Adrenal gland (tissue), 12 donors: ENCODE results near the gene MFAP1. TPM values are rescaled to one million over a fixed set of nuclear protein-coding genes. Genes with fewer than 3 reads are reported as not detected.

Source experiments
- DNase-seq, 7 donors: peaks; one replicate each; pipeline ENCODE4 v3.0.0-alpha.2; 2019 to 2020
- H3K27ac ChIP-seq, 5 donors: fragments of 200-600 bp; sonication (generic) in 4 of 5; 1 replicate in 3 of 5; 2 replicates in 2 of 5; pipeline versions ENCODE4 v1.5.1 to v1.8.0; 2016 to 2020; ENCODE audit warnings: mild to moderate bottlenecking in 1 of 5
- H3K27me3 ChIP-seq: fragments of 200-600 bp; 2 replicates; pipeline ENCODE4 v1.8.0; 2021
- H3K36me3 ChIP-seq, 2 donors: fragments of 200-600 bp; replicated peaks in 1 of 2; 1 replicate in 1 of 2; 2 replicates in 1 of 2; pipeline versions ENCODE4 v1.5.1 to v1.8.0; 2018 to 2022
- H3K4me1 ChIP-seq, 2 donors: fragments of 200-600 bp; replicated peaks in 1 of 2; 1 replicate in 1 of 2; 2 replicates in 1 of 2; pipeline versions ENCODE4 v1.5.1 to v1.8.0; 2018 to 2021
- H3K4me3 ChIP-seq, 4 donors: fragments of 200-600 bp; sonication (generic) in 3 of 4; one replicate each; pipeline ENCODE4 v1.5.1; 2016 to 2018
- H3K9me3 ChIP-seq, 3 donors: fragments of 200-600 bp; sonication (generic) in 1 of 3; replicated peaks in 1 of 3; 1 replicate in 2 of 3; 2 replicates in 1 of 3; pipeline versions ENCODE4 v1.5.1 to v1.8.0; 2016 to 2021
- POLR2A ChIP-seq, 2 donors: fragments of 450-650 bp; IDR thresholded peaks; one replicate each; pipeline ENCODE4 v1.6.1; 2017; ENCODE audit warnings: antibody characterized with exemption in 2 of 2, mild to moderate bottlenecking in 2 of 2, moderate library complexity in 1 of 2
- WGBS, 4 donors: extraction: QIAGEN DNeasy Blood & Tissue Kit in 2 of 4; methylation state at CpG; one replicate each; pipeline versions ENCODE4 v1.1.5 to v1.1.7; 2013 to 2017; 5-methylcytosine and 5-hydroxymethylcytosine counted together
- intact Hi-C, 2 donors: fragments of 100-400 bp; cut with DNase I; formaldehyde crosslinking; loops; one replicate each; pipeline versions ENCODE4 v1.14.1 to v1.15.0; 2022 to 2023
- polyA plus RNA-seq, 3 donors: library from polyadenylated mRNA; stranded (reverse); fragments of 200-250 nt in 2 of 3; fragments of 350-450 nt in 1 of 3; fragmentation: Illumina TruSeq in 1 of 3; extraction: RNeasy Lipid Tissue Mini Kit (QIAGEN cat#74804) in 1 of 3; gene quantifications; one replicate each; pipeline ENCODE4 v1.2.3, GENCODE V29; 2013 to 2014
- total RNA-seq, 9 donors: library from RNA; depleted of rRNA in 4 of 9; stranded (reverse); fragments of >200 nt in 4 of 9; fragments of 120-200 nt in 1 of 9; fragmentation: NEBNext Ultra II Directional in 1 of 9; extraction: Animal tissue kit (Norgen Biotek cat#: 25700) in 1 of 9; gene quantifications; one replicate each; pipeline versions ENCODE4 v1.1.0 to v1.2.4, GENCODE V29; 2013 to 2023
- TF ChIP-seq, protein P1 (sequence below), 6 experiments: fragments of 450-650 bp in 4 of 6; fragments of 200-600 bp in 2 of 6; sonication (generic) in 1 of 6; IDR thresholded peaks; 1 replicate in 5 of 6; 2 replicates in 1 of 6; pipeline versions ENCODE4 v1.5.1 to v1.8.0; 2016 to 2021; ENCODE audit warnings: antibody characterized with exemption in 6 of 6, mild to moderate bottlenecking in 2 of 6, moderate library complexity in 1 of 6
- donor health status: healthy with polysubstance abuse.
- donor health status: Bipolar disorder and iron deficiency.
- donor health status: DM: yes; HTN: yes; CAD: no.
- donor health status: DM: no; HTN: no; CAD: no.
- donor health status: DM: no; HTN: no; CAD: no.
- donor health status: DM: yes; HTN: yes; CAD: no.

The MFAP1 gene
- total and polyA plus RNA-seq, 12 donors = 9.5 to 68.0 (median 29.1) TPM

DNA sequence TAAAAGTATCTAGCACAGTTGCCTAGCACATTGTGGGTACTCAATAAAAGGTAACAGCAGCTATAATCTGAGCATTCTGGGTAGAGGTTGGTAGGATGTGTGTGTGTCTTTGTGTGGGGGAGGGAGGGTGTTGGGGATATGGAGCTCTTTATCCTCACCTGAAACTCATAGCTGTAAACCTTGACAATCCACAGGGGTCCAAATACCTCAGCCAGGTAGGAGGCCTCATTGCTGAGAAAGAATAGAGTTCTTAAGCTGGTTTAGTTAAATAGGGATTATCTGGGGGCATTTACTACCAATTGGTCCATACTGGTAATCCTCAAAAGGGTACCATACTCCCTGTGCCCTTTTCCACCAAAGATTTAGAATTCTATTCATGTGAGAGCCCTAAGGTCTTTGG, 28.5 kb downstream of the MFAP1 start:
- TF ChIP-seq, protein P1, sequence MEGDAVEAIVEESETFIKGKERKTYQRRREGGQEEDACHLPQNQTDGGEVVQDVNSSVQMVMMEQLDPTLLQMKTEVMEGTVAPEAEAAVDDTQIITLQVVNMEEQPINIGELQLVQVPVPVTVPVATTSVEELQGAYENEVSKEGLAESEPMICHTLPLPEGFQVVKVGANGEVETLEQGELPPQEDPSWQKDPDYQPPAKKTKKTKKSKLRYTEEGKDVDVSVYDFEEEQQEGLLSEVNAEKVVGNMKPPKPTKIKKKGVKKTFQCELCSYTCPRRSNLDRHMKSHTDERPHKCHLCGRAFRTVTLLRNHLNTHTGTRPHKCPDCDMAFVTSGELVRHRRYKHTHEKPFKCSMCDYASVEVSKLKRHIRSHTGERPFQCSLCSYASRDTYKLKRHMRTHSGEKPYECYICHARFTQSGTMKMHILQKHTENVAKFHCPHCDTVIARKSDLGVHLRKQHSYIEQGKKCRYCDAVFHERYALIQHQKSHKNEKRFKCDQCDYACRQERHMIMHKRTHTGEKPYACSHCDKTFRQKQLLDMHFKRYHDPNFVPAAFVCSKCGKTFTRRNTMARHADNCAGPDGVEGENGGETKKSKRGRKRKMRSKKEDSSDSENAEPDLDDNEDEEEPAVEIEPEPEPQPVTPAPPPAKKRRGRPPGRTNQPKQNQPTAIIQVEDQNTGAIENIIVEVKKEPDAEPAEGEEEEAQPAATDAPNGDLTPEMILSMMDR (IDR thresholded peaks at IDR 0.05) = no peak
- TF ChIP-seq POLR2A (IDR thresholded peaks at IDR 0.05) = no peak
- H3K27ac ChIP-seq = peak overlapping the region in 1 of 5 donors; percentile 0
- DNase-seq = no peak
- H3K36me3 ChIP-seq = peaks cover 0 to 55% of the 10 kb centered on the region in 2 donors
- H3K27me3 ChIP-seq = no peaks in the 10 kb centered on the region
- no peaks in the 10 kb centered on the region for H3K9me3 ChIP-seq
- H3K4me3 ChIP-seq = no peak overlapping the region
- intact Hi-C loops = no loop called here
- peaks cover 24 to 54% of the 10 kb centered on the region in 2 donors for H3K4me1 ChIP-seq

DNA sequence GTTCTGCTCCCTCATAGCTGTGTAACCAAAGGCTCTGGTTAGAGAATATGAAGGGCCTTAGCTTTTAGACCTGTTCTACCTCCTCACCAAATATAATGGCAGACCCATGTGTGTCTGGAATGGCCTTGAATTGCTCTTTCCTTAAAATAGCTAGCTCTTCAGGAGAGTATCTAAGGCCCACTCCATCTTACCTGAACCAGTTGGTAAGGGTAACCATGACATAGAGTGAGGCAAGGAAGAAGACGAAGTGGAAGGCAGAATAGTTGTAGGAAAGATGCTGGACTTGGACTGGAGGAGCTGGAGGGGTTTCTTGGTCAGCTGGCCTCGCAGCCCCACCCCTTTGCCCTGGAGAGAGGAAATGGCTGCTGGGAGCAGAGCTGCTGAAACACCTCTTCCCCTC, 29.3 kb downstream of the MFAP1 start:
- no peak for DNase-seq
- 78 to 100% (median 88%) methylated on average over 2 of the region's 2 CpGs for WGBS, 4 donors
- intact Hi-C loops = no loop called here
- no peaks in the 10 kb centered on the region for H3K27me3 ChIP-seq
- TF ChIP-seq, protein P1 (IDR thresholded peaks at IDR 0.05) = no peak
- TF ChIP-seq POLR2A (IDR thresholded peaks at IDR 0.05) = no peak
- peaks cover 24 to 53% of the 10 kb centered on the region in 2 donors for H3K4me1 ChIP-seq
- peak overlapping the region in 3 of 5 donors; percentile 4 to 98 (median 75) for H3K27ac ChIP-seq
- H3K9me3 ChIP-seq = no peaks in the 10 kb centered on the region
- peaks cover 0 to 55% of the 10 kb centered on the region in 2 donors for H3K36me3 ChIP-seq
- H3K4me3 ChIP-seq = no peak overlapping the region

DNA sequence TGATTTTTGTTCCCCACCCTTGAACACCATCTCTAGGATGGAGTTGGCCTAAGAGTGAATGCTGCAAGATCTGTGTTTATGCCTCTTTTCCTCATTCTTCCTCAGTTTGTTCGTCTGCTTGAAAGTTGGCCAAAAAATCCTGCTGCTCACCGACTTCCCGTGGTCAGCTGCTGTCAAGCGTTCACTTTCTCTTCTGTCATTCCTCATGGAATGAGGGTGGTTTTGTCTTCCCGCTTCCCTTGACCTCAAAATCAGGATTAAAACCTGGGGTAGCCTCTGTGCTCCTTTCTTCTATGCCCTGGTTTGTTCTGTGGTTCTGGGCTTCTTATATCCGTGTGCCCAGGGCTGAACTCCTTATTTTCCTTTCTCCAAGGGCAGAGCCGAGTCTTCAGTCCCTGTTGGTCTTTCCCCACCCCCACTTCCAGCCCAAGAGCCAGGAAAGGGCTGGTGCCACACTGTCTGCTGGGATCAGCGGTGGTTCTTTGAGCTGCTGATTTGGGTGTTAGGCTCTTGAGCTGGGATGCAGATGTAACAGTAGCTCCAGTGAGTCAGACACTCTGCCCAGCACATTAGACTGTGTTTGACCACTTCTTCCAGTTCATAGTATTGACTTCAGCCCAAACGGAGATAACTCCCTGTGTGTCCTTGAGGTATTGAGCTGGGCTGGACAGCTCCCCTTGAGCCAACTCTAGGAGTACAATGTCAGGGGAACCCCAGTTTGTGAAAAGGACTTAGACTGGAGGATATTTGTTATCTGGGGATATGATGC, 30.0 kb downstream of the MFAP1 start:
- 57 to 65% (median 63%) methylated on average over 9 of the region's 9 CpGs for WGBS, 4 donors
- Histone ChIP-seq H3K27ac (peak overlapping the region in 3 of 5 donors; percentile 89 to 98 (median 96)), H3K9me3 (no peaks in the 10 kb centered on the region), H3K27me3 (no peaks in the 10 kb centered on the region), H3K4me3 (peak overlapping the region in 1 of 4 donors; percentile 70), H3K4me1 (peaks cover 20 to 50% of the 10 kb centered on the region in 2 donors), H3K36me3 (peaks cover 0 to 54% of the 10 kb centered on the region in 2 donors)
- peak in 6 of 7 donors; percentile 46 to 70 (median 58) for DNase-seq
- intact Hi-C loops = no loop called here
- TF ChIP-seq, protein P1 (IDR thresholded peaks at IDR 0.05) = no peak
- TF ChIP-seq POLR2A (IDR thresholded peaks at IDR 0.05) = peak in 1 of 2 donors; percentile 58

DNA sequence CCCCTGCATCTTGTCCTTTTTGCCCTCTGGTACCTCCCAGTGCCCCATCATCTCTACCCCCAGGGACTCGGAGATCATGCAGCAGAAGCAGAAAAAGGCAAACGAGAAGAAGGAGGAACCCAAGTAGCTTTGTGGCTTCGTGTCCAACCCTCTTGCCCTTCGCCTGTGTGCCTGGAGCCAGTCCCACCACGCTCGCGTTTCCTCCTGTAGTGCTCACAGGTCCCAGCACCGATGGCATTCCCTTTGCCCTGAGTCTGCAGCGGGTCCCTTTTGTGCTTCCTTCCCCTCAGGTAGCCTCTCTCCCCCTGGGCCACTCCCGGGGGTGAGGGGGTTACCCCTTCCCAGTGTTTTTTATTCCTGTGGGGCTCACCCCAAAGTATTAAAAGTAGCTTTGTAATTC, 30.8 kb downstream of the MFAP1 start:
- peak overlapping the region in 1 of 4 donors; percentile 70 for H3K4me3 ChIP-seq
- H3K27me3 ChIP-seq = no peaks in the 10 kb centered on the region
- no peaks in the 10 kb centered on the region for H3K9me3 ChIP-seq
- intact Hi-C loops = no loop called here
- peak overlapping the region; percentile 89 to 98 (median 96) for H3K27ac ChIP-seq
- DNase-seq = peak in 1 of 7 donors; percentile 40
- 61 to 77% (median 73%) methylated on average over 10 of the region's 10 CpGs for WGBS, 4 donors
- peaks cover 20 to 48% of the 10 kb centered on the region in 2 donors for H3K4me1 ChIP-seq
- no peak for TF ChIP-seq POLR2A (IDR thresholded peaks at IDR 0.05)
- TF ChIP-seq, protein P1 (IDR thresholded peaks at IDR 0.05) = no peak
- H3K36me3 ChIP-seq = peaks cover 0 to 49% of the 10 kb centered on the region in 2 donors
